Astrocyte of the spinal cord (primary cell): ENCODE measurements around the gene FAM200B.
A peak's percentile ranks its signal among the peaks of the same experiment; 100 is the strongest.

ENCODE experiments used
- DNase-seq: peaks from one replicate; pipeline ENCODE4 v3.0.0; 2011; ENCODE audit warnings: low read depth, low spot score
- H3K4me3 ChIP-seq: 2 replicates; pipeline ENCODE4 v1.5.1; 2011; ENCODE audit warnings: low read depth, mild to moderate bottlenecking, low read length, moderate library complexity
- CTCF ChIP-seq: IDR thresholded peaks from 2 replicates; pipeline ENCODE4 v1.5.1; 2012; ENCODE audit warnings: low read depth, mild to moderate bottlenecking, low read length, inconsistent platforms
- in situ Hi-C: cut with HindIII; loops from 2 replicates; pipeline ENCODE4 v1.10.0; 2017; ENCODE audit warnings: low sequenced_read_pairs

The FAM200B gene

GRCh38 chr4:15652191-15652590, 29.4 kb upstream of the FAM200B start:
- in situ Hi-C loops: no loop called here
- H3K4me3 ChIP-seq: no peak overlapping the region
- no peak for DNase-seq
- no peak for TF ChIP-seq CTCF

GRCh38 chr4:15652841-15653240, 28.8 kb upstream of the FAM200B start:
- no peak for DNase-seq
- TF ChIP-seq CTCF: no peak
- in situ Hi-C loops: no loop called here
- H3K4me3 ChIP-seq: peak overlapping the region; percentile 75

- H3K4me3 ChIP-seq: peak overlapping the region; percentile 75
- DNase-seq: no peak
- in situ Hi-C loops: no loop called here
- TF ChIP-seq CTCF: no peak
Measured at GRCh38 chr4:15653420-15653819, 28.2 kb upstream of the FAM200B start.

GRCh38 chr4:15653864-15654592, 27.6 kb upstream of the FAM200B start:
- TF ChIP-seq CTCF: no peak
- DNase-seq: peak; percentile 64
- in situ Hi-C loops: no loop called here
- peak overlapping the region; percentile 75 for H3K4me3 ChIP-seq

DNA sequence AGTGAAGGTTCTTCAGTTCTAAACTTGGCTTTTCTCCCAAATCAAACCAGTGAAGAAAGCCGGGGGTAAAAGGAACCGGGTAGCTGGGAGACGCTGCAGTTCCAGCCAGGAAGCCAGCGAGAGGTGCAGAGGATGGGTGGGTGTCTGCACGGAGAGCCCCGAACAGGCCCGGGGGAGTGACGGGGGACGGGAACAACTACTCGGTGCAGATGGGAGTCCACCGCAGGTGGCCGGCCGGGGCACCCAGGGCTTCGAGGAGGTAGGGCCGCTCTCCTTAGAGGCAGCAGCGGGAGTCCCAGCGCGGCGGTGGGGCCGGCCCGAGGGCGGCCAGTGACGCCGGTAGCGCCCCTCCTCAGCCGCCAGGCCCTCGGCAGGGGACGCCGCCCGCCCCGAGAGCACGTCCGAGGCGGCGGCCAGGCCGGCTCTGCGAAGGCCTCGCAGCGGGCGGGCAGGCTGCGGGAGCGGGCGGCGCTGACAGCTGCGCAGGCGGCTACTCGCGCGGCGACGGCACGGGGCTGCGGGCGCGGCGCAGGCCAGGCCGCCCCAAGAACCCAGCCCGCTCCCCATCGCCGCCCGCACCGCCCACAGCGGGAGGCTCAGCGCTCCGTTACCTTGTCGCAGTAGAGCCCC, 26.9 kb upstream of the FAM200B start:
- in situ Hi-C loops: no loop called here
- peak overlapping the region; percentile 75 for H3K4me3 ChIP-seq
- no peak for TF ChIP-seq CTCF
- DNase-seq: peak; percentile 46

- no peak for TF ChIP-seq CTCF
- in situ Hi-C loops: no loop called here
- H3K4me3 ChIP-seq: peak within 1 kb of the TSS; percentile 75
- peak; percentile 88 for DNase-seq
Measured at GRCh38 chr4:15655223-15656037, 26.2 kb upstream of the FAM200B start, which contains the start of gene FBXL5. TSS of gene FBXL5 (minus strand) at chr4:15655357. CDS start at chr4:15655287, 70 bp downstream.
